ENCODE results near the gene REXO2. TPM values are rescaled to one million over a fixed set of nuclear protein-coding genes. Genes with fewer than 3 reads are reported as not detected.

The REXO2 gene
- total and polyA plus RNA-seq, 2 of the 13 experiments (the other 11 are each of a cell fraction or from before 2014, with no cell fraction given), result 95.6 to 104 TPM

- TF ChIP-seq GMEB2 (CRISPR knock-in tag; IDR thresholded peaks at IDR 0.05; ENCODE audit: low read depth) (peak; percentile 90), ZNF761 (CRISPR knock-in tag; conservative IDR thresholded peaks at IDR 0.05) (peak; percentile 63), REPIN1 (CRISPR knock-in tag; IDR thresholded peaks at IDR 0.05; ENCODE audit: borderline replicate concordance, low read depth) (peak; percentile 88), ZNF562 (CRISPR knock-in tag; IDR thresholded peaks at IDR 0.05; ENCODE audit: borderline replicate concordance) (no peak), ZNF441 (CRISPR knock-in tag; IDR thresholded peaks at IDR 0.05; ENCODE audit: borderline replicate concordance) (no peak; the same call in 1 of the 2 replicates), ZNF724P (CRISPR knock-in tag; IDR thresholded peaks at IDR 0.05; ENCODE audit: borderline replicate concordance) (0 out of 2 replicates have a peak, but pooled peaks have one; percentile 33), ATF1 (CRISPR knock-in tag; IDR thresholded peaks at IDR 0.05) (peak; percentile 90), HMGXB3 (CRISPR knock-in tag; IDR thresholded peaks at IDR 0.05; ENCODE audit: borderline replicate concordance) (peak; percentile 31; the same call in 1 of the 2 replicates), RFXANK (CRISPR knock-in tag; IDR thresholded peaks at IDR 0.05) (no peak), ZNF776 (CRISPR knock-in tag; IDR thresholded peaks at IDR 0.05) (peak; percentile 80; the same call in 1 of the 2 replicates), ZSCAN12 (CRISPR knock-in tag; IDR thresholded peaks at IDR 0.05) (no peak), HOXA7 (CRISPR knock-in tag; IDR thresholded peaks at IDR 0.05) (no peak), HOMEZ (CRISPR knock-in tag; IDR thresholded peaks at IDR 0.05; ENCODE audit: low read depth) (peak; percentile 87), ZNF263 (CRISPR knock-in tag; IDR thresholded peaks at IDR 0.05) (peak; percentile 61), E2F1 (CRISPR knock-in tag; IDR thresholded peaks at IDR 0.05) (peak; percentile 67; the same call in 1 of the 2 replicates), ZNF772 (CRISPR knock-in tag; IDR thresholded peaks at IDR 0.05) (peak; percentile 71; the same call in 1 of the 2 replicates), ZNF614 (CRISPR knock-in tag; IDR thresholded peaks at IDR 0.05; ENCODE audit: borderline replicate concordance) (0 out of 2 replicates have a peak, but pooled peaks have one; percentile 12), ZNF564 (CRISPR knock-in tag; IDR thresholded peaks at IDR 0.05) (no peak; the same call in 1 of the 2 replicates), POLR2AphosphoS5 (IDR thresholded peaks at IDR 0.05; ENCODE audit: low read depth, low read length) (peak; percentile 99), HINFP (CRISPR knock-in tag; IDR thresholded peaks at IDR 0.05; ENCODE audit: low read depth) (no peak; the same call in 1 of the 2 replicates)
Measured at GRCh38 chr11:114400216-114400914, 38.9 kb upstream of the REXO2 start, which contains the start of the genes C11orf71 and RBM7 (continued).

Data from HepG2 (cell line).